IgD-negative memory B cell (primary cell): Measurements from ENCODE around the gene CDH16. TPM values are rescaled to one million over a fixed set of nuclear protein-coding genes. Genes with fewer than 3 reads are reported as not detected.
"Not testable (repeated sequence)": the region's sequence is repeated elsewhere in the genome, so short reads cannot be mapped to it uniquely, and the experiment has no call there.

ENCODE experiments used
- H3K27ac Mint-ChIP-seq, 3 donors: one replicate each; pipeline ENCODE4 v1.8.0; 2020 to 2022; ENCODE audit warnings: mild to moderate bottlenecking in 3 of 3, mixed read lengths in 3 of 3, moderate library complexity in 1 of 3
- H3K27me3 Mint-ChIP-seq: one replicate; pipeline ENCODE4 v1.8.0; 2021; ENCODE audit warnings: mixed read lengths
- H3K36me3 Mint-ChIP-seq: one replicate; pipeline ENCODE4 v1.8.0; 2020; ENCODE audit warnings: mild to moderate bottlenecking, mixed read lengths
- H3K4me1 Mint-ChIP-seq, 3 donors: one replicate each; pipeline ENCODE4 v1.8.0; 2020 to 2022; ENCODE audit warnings: mixed read lengths in 3 of 3, mild to moderate bottlenecking in 1 of 3
- H3K4me3 Mint-ChIP-seq, 4 donors: one replicate each; pipeline ENCODE4 v1.8.0; 2020 to 2022; ENCODE audit warnings: mild to moderate bottlenecking in 4 of 4, mixed read lengths in 4 of 4, moderate library complexity in 3 of 4
- H3K9me3 Mint-ChIP-seq, 3 donors: one replicate each; pipeline ENCODE4 v1.8.0; 2020 to 2021; ENCODE audit warnings: mixed read lengths in 3 of 3, mild to moderate bottlenecking in 1 of 3
- polyA plus RNA-seq: library from polyadenylated mRNA; unstranded; fragments of 300-500 nt; fragmentation: Illumina TruSeq; gene quantifications from one replicate; pipeline ENCODE4 v1.2.3, GENCODE V29; 2021

The CDH16 gene, protein sequence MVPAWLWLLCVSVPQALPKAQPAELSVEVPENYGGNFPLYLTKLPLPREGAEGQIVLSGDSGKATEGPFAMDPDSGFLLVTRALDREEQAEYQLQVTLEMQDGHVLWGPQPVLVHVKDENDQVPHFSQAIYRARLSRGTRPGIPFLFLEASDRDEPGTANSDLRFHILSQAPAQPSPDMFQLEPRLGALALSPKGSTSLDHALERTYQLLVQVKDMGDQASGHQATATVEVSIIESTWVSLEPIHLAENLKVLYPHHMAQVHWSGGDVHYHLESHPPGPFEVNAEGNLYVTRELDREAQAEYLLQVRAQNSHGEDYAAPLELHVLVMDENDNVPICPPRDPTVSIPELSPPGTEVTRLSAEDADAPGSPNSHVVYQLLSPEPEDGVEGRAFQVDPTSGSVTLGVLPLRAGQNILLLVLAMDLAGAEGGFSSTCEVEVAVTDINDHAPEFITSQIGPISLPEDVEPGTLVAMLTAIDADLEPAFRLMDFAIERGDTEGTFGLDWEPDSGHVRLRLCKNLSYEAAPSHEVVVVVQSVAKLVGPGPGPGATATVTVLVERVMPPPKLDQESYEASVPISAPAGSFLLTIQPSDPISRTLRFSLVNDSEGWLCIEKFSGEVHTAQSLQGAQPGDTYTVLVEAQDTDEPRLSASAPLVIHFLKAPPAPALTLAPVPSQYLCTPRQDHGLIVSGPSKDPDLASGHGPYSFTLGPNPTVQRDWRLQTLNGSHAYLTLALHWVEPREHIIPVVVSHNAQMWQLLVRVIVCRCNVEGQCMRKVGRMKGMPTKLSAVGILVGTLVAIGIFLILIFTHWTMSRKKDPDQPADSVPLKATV
- not detected for polyA plus RNA-seq

DNA sequence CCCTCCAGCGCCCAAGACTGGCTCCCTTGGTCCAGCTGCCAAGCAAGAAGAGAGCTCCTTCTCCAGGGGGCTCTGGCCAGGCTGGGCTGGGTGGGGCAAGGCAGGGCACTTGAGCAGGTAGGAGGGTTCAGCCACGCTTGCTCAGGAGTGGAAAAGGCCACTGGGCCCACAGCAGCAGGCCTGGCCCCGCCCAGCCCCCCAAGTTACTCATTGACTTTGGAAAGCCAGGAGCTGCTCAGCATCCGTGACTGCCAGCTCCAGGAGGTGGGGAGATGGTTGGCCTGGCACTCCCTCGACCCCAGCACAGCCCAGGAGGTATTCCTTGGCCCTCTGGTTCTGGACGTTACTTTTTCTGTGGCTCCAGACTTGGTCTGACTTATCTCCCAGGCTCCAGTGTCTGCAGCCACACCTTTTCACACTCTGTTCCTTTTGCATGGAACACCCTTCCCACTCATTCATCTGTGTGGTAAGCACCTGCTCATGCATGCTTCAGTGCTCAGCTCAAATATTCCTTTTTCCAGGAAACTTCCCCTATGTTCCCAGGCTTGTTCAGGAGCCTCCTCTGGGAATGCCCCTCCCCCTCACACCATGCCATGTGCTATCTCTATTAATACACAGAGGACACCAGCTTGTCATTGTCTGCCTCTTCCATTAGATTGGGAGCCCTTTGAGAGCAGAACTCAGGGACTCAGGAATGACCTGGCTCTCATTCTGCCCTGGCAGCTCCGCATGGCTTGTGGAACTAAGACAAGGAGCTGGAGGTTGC is at the start of gene CDH16:
CDH16 (minus strand) TSS at position 83 of the 766 bp plus-strand sequence. CDS start 820 bp downstream, outside the sequence.
- Mint-ChIP-seq H3K27ac (no peak within 1 kb of the TSS), H3K36me3 (peaks cover 1% of the 10 kb centered on the region), H3K4me3 (no peak within 1 kb of the TSS), H3K4me1 (no peaks in the 10 kb centered on the region), H3K9me3 (no peaks in the 10 kb centered on the region), H3K27me3 (peaks cover 18% of the 10 kb centered on the region)

DNA sequence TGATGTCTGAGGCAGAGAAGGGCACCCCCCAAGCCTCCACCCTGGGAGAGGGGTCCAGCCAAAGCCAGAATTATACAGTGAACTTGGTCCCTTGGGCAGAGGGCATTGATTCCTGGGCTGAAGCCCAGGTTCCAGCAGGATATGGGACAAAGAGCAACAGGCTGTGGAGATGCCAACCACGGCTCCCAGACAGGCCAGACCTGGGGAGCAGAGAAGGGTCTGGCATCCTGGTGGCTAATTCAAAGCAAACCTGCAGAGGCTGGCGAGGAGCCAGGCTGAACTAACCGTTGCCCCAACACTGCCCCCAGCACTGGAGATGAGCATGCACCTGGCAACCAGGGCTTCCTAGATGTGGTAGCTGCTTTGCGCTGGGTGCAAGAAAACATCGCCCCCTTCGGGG is 45.4 kb upstream of the CDH16 start:
- Mint-ChIP-seq H3K36me3 (peaks cover under 1% of the 10 kb centered on the region), H3K4me3 (no peak overlapping the region), H3K27me3 (peaks cover 2% of the 10 kb centered on the region), H3K27ac (peak overlapping the region in 1 of 3 donors; percentile 57), H3K9me3 (no peaks in the 10 kb centered on the region), H3K4me1 (peaks cover 4 to 11% (median 9%) of the 10 kb centered on the region in 3 donors)

GRCh38 chr16:66961914-66962313 is 43.2 kb upstream of the CDH16 start:
- Mint-ChIP-seq H3K27ac (peak overlapping the region in 1 of 3 donors; percentile 40), H3K9me3 (no peaks in the 10 kb centered on the region), H3K4me3 (no peak overlapping the region), H3K36me3 (peaks cover 3% of the 10 kb centered on the region), H3K27me3 (peaks cover 2% of the 10 kb centered on the region), H3K4me1 (peaks cover 4 to 11% (median 11%) of the 10 kb centered on the region in 3 donors)

DNA sequence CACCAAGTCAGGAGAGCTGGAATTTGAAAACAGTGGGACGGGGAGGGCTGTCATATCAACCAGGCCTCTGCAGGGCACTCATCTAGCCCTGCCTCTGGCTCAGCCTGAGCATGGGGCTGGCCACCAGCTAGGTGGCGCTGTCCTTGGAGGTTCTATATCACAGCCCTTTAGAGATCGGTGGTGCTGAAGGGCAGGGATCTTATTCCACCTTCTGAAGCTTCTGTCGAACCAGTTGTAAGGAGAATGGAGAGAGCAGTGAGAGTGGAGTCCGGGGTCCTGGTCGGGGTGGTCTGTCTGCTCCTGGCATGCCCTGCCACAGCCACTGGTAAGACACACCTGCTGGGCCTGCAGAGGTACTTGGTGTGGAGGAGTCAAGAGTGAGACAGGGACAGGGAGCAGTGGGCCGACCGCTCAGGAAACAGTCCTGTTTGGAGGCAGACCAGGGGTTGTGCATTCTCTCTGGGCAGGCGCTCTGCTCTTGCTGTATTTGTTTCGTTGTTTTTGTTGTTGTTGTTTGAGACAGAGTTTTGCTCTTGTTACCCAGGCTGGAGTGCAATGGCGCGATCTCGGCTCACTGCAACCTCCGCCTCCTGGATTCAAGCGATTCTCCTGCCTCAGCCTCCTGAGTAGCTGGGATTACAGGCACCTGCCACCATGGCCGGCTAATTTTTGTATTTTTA is 42.5 kb upstream of the CDH16 start, which contains the start of gene CES3:
CES3 (plus strand) TSS at position 202 of the 680 bp plus-strand sequence; CDS start at position 244, 42 bp downstream.
- no peaks in the 10 kb centered on the region for H3K9me3 Mint-ChIP-seq
- H3K4me3 Mint-ChIP-seq, result peak within 1 kb of the TSS in 2 of 4 donors; percentile 33 to 76
- H3K27me3 Mint-ChIP-seq, result peaks cover 2% of the 10 kb centered on the region
- H3K36me3 Mint-ChIP-seq, result peaks cover 3% of the 10 kb centered on the region
- peak within 1 kb of the TSS in 2 of 3 donors; percentile 40 to 88 for H3K27ac Mint-ChIP-seq
- H3K4me1 Mint-ChIP-seq, result peaks cover 4 to 11% (median 11%) of the 10 kb centered on the region in 3 donors

- Mint-ChIP-seq H3K4me1 (peaks cover 4 to 11% (median 11%) of the 10 kb centered on the region in 3 donors), H3K9me3 (no peaks in the 10 kb centered on the region), H3K27ac (no peak overlapping the region), H3K36me3 (peaks cover 3% of the 10 kb centered on the region), H3K27me3 (peaks cover 2% of the 10 kb centered on the region), H3K4me3 (peak overlapping the region in 1 of 4 donors; percentile 33)
These were observed 41.6 kb upstream of the CDH16 start for GRCh38 chr16:66960270-66960669.

- peaks cover 2% of the 10 kb centered on the region for H3K27me3 Mint-ChIP-seq
- peak overlapping the region in 1 of 4 donors; percentile 47 for H3K4me3 Mint-ChIP-seq
These were observed 41.0 kb upstream of the CDH16 start for GRCh38 chr16:66959704-66960161.

DNA sequence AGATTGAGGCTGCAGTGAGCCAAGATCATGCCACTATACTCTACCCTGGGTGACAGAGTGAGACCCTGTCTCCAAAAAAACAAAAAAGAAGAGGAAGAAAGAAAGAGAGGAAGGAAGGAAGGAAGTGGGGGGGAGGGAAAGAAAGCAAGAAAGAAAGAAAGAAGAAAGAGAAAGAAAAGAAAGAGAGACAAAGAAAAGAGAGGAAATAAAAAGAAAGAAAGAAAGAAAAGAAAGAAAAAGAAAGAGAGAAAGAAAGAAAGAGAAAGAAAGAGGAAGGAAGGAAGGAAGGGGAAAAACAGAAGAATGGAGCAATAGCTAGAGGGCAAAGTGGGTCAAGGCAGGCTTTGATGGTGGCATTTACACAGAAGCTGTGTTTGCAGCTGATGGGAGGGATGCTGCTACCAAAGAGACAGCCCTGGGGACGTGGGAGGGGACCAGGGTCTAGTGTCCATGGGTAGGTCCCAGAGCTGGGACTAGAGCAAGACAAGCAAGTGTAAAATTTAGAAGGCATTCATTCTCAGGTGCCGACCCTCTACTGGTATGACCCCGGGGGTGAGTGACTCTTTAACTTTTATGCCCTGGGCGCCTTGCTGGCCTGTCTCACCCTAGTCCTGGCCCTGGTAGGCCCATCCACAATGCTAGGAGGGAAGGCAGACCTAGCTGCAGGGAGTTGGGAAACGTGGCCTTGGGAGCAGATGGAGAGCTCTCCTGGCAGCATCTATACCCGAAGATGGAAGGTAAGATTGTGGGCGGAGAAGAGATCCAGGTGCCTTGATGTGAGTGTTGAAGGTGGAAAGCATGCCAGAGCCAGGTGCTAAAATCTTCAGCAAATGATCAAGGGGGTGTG is 40.4 kb upstream of the CDH16 start:
- peaks cover 5 to 11% (median 9%) of the 10 kb centered on the region in 3 donors for H3K4me1 Mint-ChIP-seq
- peak overlapping the region in 1 of 4 donors; percentile 47 for H3K4me3 Mint-ChIP-seq
- H3K36me3 Mint-ChIP-seq, result peaks cover 3% of the 10 kb centered on the region
- H3K9me3 Mint-ChIP-seq, result no peaks in the 10 kb centered on the region
- H3K27me3 Mint-ChIP-seq, result no peaks in the 10 kb centered on the region
- H3K27ac Mint-ChIP-seq, result no peak overlapping the region

More at GRCh38 chr16:66959704-66960161, 41.0 kb upstream of the CDH16 start:
- Mint-ChIP-seq H3K9me3 (no peaks in the 10 kb centered on the region), H3K36me3 (peaks cover 3% of the 10 kb centered on the region), H3K4me1 (peaks cover 4 to 11% (median 9%) of the 10 kb centered on the region in 3 donors), H3K27ac (no peak overlapping the region)

- H3K27me3 Mint-ChIP-seq, result peaks cover 12% of the 10 kb centered on the region
- not testable (repeated sequence) for H3K27ac Mint-ChIP-seq, H3K9me3 Mint-ChIP-seq, H3K36me3 Mint-ChIP-seq, H3K4me1 Mint-ChIP-seq, H3K4me3 Mint-ChIP-seq
These were observed 37.4 kb upstream of the CDH16 start for GRCh38 chr16:66956154-66956457.

GRCh38 chr16:66955363-66956153 is 36.9 kb upstream of the CDH16 start:
- not testable (repeated sequence) for H3K27ac Mint-ChIP-seq, H3K4me1 Mint-ChIP-seq, H3K36me3 Mint-ChIP-seq, H3K4me3 Mint-ChIP-seq, H3K9me3 Mint-ChIP-seq
- peaks cover 14% of the 10 kb centered on the region for H3K27me3 Mint-ChIP-seq

DNA sequence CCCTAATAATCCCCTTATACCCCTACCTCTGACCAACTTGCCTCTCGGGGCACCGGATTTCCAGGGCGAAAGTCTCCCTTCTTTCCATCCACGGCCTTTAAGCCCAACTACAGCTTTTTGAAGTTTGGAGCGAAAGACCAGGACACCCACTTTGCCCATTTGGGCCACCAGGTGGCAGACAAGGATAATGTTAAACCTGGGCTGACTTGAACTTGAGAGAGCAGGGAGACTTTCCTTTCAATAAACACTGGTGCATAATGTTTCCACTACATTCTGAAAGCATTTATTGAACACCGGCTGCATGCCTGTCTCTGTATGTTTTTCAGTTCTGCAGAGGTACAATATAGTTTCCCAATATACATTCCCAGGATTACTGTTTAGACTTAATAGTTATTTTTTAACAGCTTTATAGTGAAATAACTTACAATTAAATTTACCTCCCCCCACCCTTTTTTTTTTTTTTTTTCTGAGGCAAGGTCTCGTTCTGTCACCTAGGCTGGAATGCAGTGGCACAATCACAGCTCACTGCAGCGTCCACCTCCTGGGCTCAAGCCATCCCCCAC is 35.5 kb upstream of the CDH16 start:
- H3K36me3 Mint-ChIP-seq, result peaks cover 3% of the 10 kb centered on the region
- peaks cover 0 to 7% (median 4%) of the 10 kb centered on the region in 3 donors for H3K4me1 Mint-ChIP-seq
- no peak overlapping the region for H3K27ac Mint-ChIP-seq
- H3K27me3 Mint-ChIP-seq, result peaks cover 24% of the 10 kb centered on the region
- peak overlapping the region in 1 of 4 donors; percentile 55 for H3K4me3 Mint-ChIP-seq
- H3K9me3 Mint-ChIP-seq, result peaks cover 0 to 7% (median 3%) of the 10 kb centered on the region in 3 donors

DNA sequence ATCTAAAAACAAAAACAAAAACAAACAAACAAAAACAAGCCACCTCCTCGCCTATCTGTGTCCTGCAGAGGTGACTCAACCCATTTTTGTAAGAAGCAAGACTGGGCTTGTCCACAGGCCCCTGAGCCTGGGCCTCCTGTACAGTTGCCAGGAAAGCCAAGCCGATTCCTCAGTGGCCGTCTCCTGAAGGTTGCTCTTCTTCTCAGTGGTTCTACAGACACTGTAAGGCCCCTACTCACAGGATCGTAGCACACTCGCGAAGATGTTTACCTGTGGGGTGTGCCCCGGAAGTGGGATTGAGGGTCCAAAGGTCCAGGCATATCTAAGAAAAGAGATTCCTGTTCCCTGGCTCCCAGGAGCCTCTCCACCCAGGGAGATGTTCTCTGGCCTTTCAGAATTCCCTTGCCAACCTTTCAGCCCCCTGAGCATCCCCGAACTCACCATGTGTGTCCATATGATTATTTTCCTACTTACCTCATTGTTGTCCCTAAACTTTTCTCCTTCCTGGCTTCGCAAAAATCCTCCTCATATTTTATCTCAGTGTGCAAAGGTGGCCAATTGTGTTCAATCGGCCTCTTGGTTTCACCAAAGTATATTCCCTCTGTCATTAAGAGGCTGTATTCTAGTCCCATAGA is 34.9 kb upstream of the CDH16 start:
- peak overlapping the region in 1 of 4 donors; percentile 55 for H3K4me3 Mint-ChIP-seq
- no peak overlapping the region for H3K27ac Mint-ChIP-seq
- peaks cover 0 to 7% (median 3%) of the 10 kb centered on the region in 3 donors for H3K9me3 Mint-ChIP-seq
- peaks cover 30% of the 10 kb centered on the region for H3K27me3 Mint-ChIP-seq
- H3K36me3 Mint-ChIP-seq, result no peaks in the 10 kb centered on the region
- H3K4me1 Mint-ChIP-seq, result peaks cover under 1 to 4% (median 4%) of the 10 kb centered on the region in 3 donors

DNA sequence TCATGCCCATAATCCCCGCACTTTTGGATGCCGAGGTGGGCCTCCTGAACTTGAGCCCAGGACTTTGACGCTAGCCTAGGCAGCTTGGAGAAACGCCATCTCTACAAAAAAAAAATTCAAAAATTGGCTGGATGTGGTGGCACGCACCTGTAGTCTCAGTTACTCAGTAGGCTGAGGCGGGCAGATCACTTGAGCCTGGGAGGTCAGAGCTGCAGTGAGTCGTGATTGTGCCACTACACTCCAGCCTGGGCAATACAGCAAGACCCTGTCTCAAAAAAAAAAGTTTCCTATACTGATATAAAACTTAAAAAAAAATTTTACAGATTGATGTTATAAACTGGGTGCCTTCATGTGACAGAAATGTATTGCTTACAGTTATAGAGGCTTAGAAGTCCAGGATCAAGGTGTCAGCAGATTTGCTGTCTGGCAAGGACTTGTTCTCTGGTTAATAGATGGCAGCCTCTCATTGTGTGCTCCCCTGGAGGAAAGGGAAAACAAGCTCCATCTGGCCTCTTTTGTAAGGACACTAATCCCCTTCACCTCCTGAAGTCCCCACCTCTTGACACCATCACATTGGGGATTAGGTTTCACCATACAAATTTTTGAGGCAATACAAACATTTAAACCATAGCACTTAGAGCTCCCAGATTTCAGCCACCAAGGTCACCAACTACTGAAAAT is 33.9 kb upstream of the CDH16 start:
- H3K9me3 Mint-ChIP-seq, result peaks cover 0 to 7% (median 3%) of the 10 kb centered on the region in 3 donors

More for the DNA sequence above, 33.9 kb upstream of the CDH16 start:
- peaks cover 4 to 7% (median 6%) of the 10 kb centered on the region in 3 donors for H3K4me1 Mint-ChIP-seq
- no peak overlapping the region for H3K27ac Mint-ChIP-seq
- H3K36me3 Mint-ChIP-seq, result no peaks in the 10 kb centered on the region
- peaks cover 38% of the 10 kb centered on the region for H3K27me3 Mint-ChIP-seq
- no peak overlapping the region for H3K4me3 Mint-ChIP-seq
